Liver (tissue), 9 donors: ENCODE results near the gene VSTM2L. TPM values are rescaled to one million over a fixed set of nuclear protein-coding genes. Genes with fewer than 3 reads are reported as not detected.

Experiments
- DNase-seq: peaks from one replicate; pipeline ENCODE4 v3.0.0-alpha.2; 2017; ENCODE audit warnings: low spot score
- H3K27ac ChIP-seq, 2 donors: one replicate each; pipeline ENCODE4 v1.7.0; 2013; ENCODE audit warnings: inconsistent platforms in 2 of 2, low read length in 2 of 2, control low read depth in 1 of 2, low read depth in 1 of 2, mild to moderate bottlenecking in 1 of 2
- H3K27me3 ChIP-seq, 4 donors: one replicate each; pipeline versions ENCODE4 v1.6.1 to v1.7.0; 2013; ENCODE audit warnings: low read length in 3 of 4, inconsistent platforms in 1 of 4, mild to moderate bottlenecking in 1 of 4, moderate library complexity in 1 of 4; ENCODE audit not compliant: control insufficient read depth in 4 of 4, insufficient read depth in 4 of 4
- H3K36me3 ChIP-seq, 4 donors: one replicate each; pipeline versions ENCODE4 v1.6.1 to v1.7.0; 2013; ENCODE audit warnings: low read length in 3 of 4, mild to moderate bottlenecking in 3 of 4, low read depth in 1 of 4, moderate library complexity in 1 of 4; ENCODE audit not compliant: control insufficient read depth in 4 of 4, insufficient read depth in 3 of 4
- H3K4me1 ChIP-seq, 4 donors: one replicate each; pipeline versions ENCODE4 v1.6.1 to v1.7.0; 2013; ENCODE audit warnings: low read length in 3 of 4, mild to moderate bottlenecking in 3 of 4, moderate library complexity in 1 of 4; ENCODE audit not compliant: control insufficient read depth in 4 of 4, insufficient read depth in 4 of 4
- H3K4me3 ChIP-seq, 3 donors: one replicate each; pipeline versions ENCODE4 v1.6.1 to v1.7.0; 2013; ENCODE audit warnings: low read length in 3 of 3, control low read depth in 1 of 3, low read depth in 1 of 3, mild to moderate bottlenecking in 1 of 3
- H3K9ac ChIP-seq, 2 donors: one replicate each; pipeline ENCODE4 v1.7.0; 2013; ENCODE audit warnings: low read length in 2 of 2, mild to moderate bottlenecking in 2 of 2, moderate library complexity in 2 of 2, control low read depth in 1 of 2, low read depth in 1 of 2
- H3K9me3 ChIP-seq, 4 donors: one replicate each; pipeline versions ENCODE4 v1.6.1 to v1.7.0; 2013; ENCODE audit warnings: low read length in 3 of 4; ENCODE audit not compliant: control insufficient read depth in 4 of 4
- EGR1 ChIP-seq, 2 donors: IDR thresholded peaks; 2 replicates each; pipeline ENCODE4 v1.6.1; 2016 to 2018; ENCODE audit warnings: antibody characterized with exemption in 2 of 2, low read depth in 2 of 2
- FOXA1 ChIP-seq: IDR thresholded peaks from 2 replicates; pipeline ENCODE4 v1.6.1; 2016; ENCODE audit warnings: antibody characterized with exemption
- FOXA2 ChIP-seq: IDR thresholded peaks from 2 replicates; pipeline ENCODE4 v1.6.1; 2016; ENCODE audit warnings: antibody characterized with exemption
- GABPA ChIP-seq, 2 donors: IDR thresholded peaks in 1 of 2; conservative IDR thresholded peaks in 1 of 2; 2 replicates each; pipeline ENCODE4 v1.6.1; 2016; ENCODE audit warnings: antibody characterized with exemption in 2 of 2, mild to moderate bottlenecking in 1 of 2, moderate library complexity in 1 of 2
- HNF4A ChIP-seq, 2 donors: conservative IDR thresholded peaks; 2 replicates each; pipeline ENCODE4 v1.6.1; 2016; ENCODE audit warnings: antibody characterized with exemption in 2 of 2, mild to moderate bottlenecking in 2 of 2
- HNF4G ChIP-seq: IDR thresholded peaks from 2 replicates; pipeline ENCODE4 v1.6.1; 2016; ENCODE audit warnings: antibody characterized with exemption
- JUND ChIP-seq, 2 donors: IDR thresholded peaks; 2 replicates each; pipeline ENCODE4 v1.6.1; 2016; ENCODE audit warnings: antibody characterized with exemption in 2 of 2
- NR2F2 ChIP-seq: IDR thresholded peaks from 2 replicates; pipeline ENCODE4 v1.6.1; 2016; ENCODE audit warnings: antibody characterized with exemption
- RXRA ChIP-seq, 2 donors: IDR thresholded peaks; 2 replicates each; pipeline ENCODE4 v1.6.1; 2017 to 2018; ENCODE audit warnings: antibody characterized with exemption in 2 of 2, mild to moderate bottlenecking in 1 of 2
- SP1 ChIP-seq: IDR thresholded peaks from 2 replicates; pipeline ENCODE4 v1.6.1; 2018; ENCODE audit warnings: antibody characterized with exemption, mild to moderate bottlenecking
- TAF1 ChIP-seq: conservative IDR thresholded peaks from 2 replicates; pipeline ENCODE4 v1.6.1; 2016; ENCODE audit warnings: antibody characterized with exemption, mild to moderate bottlenecking
- YY1 ChIP-seq: IDR thresholded peaks from 2 replicates; pipeline ENCODE4 v1.6.1; 2016; ENCODE audit warnings: antibody characterized with exemption, mild to moderate bottlenecking
- WGBS: extraction: QIAGEN DNeasy Blood & Tissue Kit; methylation state at CpG from one replicate; pipeline ENCODE4 v1.1.7; 2013; 5-methylcytosine and 5-hydroxymethylcytosine counted together
- polyA plus RNA-seq, 2 donors: library from polyadenylated mRNA; stranded (reverse) in 1 of 2; unstranded in 1 of 2; fragments of 200-250 nt in 1 of 2; fragments of >200 nt in 1 of 2; fragmentation: Nextera tagmentation in 1 of 2; extraction: Ambion mirVana in 1 of 2; gene quantifications; one replicate each; pipeline versions ENCODE4 v1.2.1 to v1.2.3, GENCODE V29; 2013 to 2015
- total RNA-seq, 2 donors: library from RNA; depleted of rRNA; stranded (reverse); fragments of >200 nt; gene quantifications; one replicate each; pipeline ENCODE4 v1.2.3, GENCODE V29; 2014
- TF ChIP-seq, protein P1 (sequence below): IDR thresholded peaks from 2 replicates; pipeline ENCODE4 v1.6.1; 2016; ENCODE audit warnings: antibody characterized with exemption
- TF ChIP-seq, protein P2 (sequence below): fragments of 150-350 bp; IDR thresholded peaks from 2 replicates; pipeline ENCODE4 v1.5.1; 2017; ENCODE audit warnings: improper control_type of control experiment, low read depth, low read length; ENCODE audit not compliant: missing input control
- TF ChIP-seq, protein P3 (sequence below): IDR thresholded peaks from 2 replicates; pipeline ENCODE4 v1.6.1; 2016; ENCODE audit warnings: antibody characterized with exemption
- TF ChIP-seq, protein P4 (sequence below): IDR thresholded peaks from 2 replicates; pipeline ENCODE4 v1.6.1; 2016; ENCODE audit warnings: antibody characterized with exemption
- TF ChIP-seq, protein P5 (sequence below): IDR thresholded peaks from 2 replicates; pipeline ENCODE4 v1.6.1; 2016; ENCODE audit warnings: antibody characterized with exemption, mild to moderate bottlenecking
- donor health status: healthy.
- donor health status: healthy.
- donor health status: healthy.
- donor health status: healthy.
- donor health status: healthy.

Gene VSTM2L
- total and polyA plus RNA-seq, 4 donors, result 0.31 to 0.79 (median 0.56) TPM

DNA sequence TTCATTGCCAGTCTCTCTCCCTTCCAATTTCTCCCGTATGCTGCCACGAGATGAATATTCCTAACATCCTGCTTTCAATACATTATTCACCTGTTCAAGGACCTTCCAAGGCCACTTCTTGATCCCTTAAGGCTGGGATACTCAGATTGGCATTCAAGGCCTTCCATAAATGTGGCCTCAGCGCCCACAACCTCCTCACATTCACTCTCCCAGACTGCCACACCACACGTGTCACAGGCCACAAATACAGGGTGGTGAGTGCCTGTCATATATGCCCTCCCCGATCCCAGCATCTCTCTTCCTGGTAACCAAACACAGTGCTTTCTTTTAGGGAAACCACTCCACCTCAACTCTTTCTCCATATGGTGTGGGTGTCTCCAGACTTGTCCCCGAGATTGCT lies 74.9 kb downstream of the VSTM2L start:
- 89% methylated on average over 6 of the region's 6 CpGs for WGBS
- peak; percentile 14 for DNase-seq
- H3K9me3 ChIP-seq, result no peaks in the 10 kb centered on the region
- H3K4me1 ChIP-seq, result no peaks in the 10 kb centered on the region
- H3K4me3 ChIP-seq, result no peak overlapping the region
- no peak for TF ChIP-seq RXRA (IDR thresholded peaks at IDR 0.05)
- TF ChIP-seq YY1, result no peak
- no peak for TF ChIP-seq HNF4G
- TF ChIP-seq, protein P1, sequence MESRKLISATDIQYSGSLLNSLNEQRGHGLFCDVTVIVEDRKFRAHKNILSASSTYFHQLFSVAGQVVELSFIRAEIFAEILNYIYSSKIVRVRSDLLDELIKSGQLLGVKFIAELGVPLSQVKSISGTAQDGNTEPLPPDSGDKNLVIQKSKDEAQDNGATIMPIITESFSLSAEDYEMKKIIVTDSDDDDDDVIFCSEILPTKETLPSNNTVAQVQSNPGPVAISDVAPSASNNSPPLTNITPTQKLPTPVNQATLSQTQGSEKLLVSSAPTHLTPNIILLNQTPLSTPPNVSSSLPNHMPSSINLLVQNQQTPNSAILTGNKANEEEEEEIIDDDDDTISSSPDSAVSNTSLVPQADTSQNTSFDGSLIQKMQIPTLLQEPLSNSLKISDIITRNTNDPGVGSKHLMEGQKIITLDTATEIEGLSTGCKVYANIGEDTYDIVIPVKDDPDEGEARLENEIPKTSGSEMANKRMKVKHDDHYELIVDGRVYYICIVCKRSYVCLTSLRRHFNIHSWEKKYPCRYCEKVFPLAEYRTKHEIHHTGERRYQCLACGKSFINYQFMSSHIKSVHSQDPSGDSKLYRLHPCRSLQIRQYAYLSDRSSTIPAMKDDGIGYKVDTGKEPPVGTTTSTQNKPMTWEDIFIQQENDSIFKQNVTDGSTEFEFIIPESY, result no peak
- no peak for TF ChIP-seq HNF4A (conservative IDR thresholded peaks at IDR 0.05)
- TF ChIP-seq, protein P2, sequence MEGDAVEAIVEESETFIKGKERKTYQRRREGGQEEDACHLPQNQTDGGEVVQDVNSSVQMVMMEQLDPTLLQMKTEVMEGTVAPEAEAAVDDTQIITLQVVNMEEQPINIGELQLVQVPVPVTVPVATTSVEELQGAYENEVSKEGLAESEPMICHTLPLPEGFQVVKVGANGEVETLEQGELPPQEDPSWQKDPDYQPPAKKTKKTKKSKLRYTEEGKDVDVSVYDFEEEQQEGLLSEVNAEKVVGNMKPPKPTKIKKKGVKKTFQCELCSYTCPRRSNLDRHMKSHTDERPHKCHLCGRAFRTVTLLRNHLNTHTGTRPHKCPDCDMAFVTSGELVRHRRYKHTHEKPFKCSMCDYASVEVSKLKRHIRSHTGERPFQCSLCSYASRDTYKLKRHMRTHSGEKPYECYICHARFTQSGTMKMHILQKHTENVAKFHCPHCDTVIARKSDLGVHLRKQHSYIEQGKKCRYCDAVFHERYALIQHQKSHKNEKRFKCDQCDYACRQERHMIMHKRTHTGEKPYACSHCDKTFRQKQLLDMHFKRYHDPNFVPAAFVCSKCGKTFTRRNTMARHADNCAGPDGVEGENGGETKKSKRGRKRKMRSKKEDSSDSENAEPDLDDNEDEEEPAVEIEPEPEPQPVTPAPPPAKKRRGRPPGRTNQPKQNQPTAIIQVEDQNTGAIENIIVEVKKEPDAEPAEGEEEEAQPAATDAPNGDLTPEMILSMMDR, result no peak
- no peak for TF ChIP-seq JUND (IDR thresholded peaks at IDR 0.05)
- TF ChIP-seq, protein P3, sequence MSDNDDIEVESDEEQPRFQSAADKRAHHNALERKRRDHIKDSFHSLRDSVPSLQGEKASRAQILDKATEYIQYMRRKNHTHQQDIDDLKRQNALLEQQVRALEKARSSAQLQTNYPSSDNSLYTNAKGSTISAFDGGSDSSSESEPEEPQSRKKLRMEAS, result no peak
- TF ChIP-seq SP1, result no peak
- H3K36me3 ChIP-seq, result no peaks in the 10 kb centered on the region
- no peak overlapping the region for H3K27ac ChIP-seq
- H3K9ac ChIP-seq, result no peak overlapping the region
- H3K27me3 ChIP-seq, result no peaks in the 10 kb centered on the region

DNA sequence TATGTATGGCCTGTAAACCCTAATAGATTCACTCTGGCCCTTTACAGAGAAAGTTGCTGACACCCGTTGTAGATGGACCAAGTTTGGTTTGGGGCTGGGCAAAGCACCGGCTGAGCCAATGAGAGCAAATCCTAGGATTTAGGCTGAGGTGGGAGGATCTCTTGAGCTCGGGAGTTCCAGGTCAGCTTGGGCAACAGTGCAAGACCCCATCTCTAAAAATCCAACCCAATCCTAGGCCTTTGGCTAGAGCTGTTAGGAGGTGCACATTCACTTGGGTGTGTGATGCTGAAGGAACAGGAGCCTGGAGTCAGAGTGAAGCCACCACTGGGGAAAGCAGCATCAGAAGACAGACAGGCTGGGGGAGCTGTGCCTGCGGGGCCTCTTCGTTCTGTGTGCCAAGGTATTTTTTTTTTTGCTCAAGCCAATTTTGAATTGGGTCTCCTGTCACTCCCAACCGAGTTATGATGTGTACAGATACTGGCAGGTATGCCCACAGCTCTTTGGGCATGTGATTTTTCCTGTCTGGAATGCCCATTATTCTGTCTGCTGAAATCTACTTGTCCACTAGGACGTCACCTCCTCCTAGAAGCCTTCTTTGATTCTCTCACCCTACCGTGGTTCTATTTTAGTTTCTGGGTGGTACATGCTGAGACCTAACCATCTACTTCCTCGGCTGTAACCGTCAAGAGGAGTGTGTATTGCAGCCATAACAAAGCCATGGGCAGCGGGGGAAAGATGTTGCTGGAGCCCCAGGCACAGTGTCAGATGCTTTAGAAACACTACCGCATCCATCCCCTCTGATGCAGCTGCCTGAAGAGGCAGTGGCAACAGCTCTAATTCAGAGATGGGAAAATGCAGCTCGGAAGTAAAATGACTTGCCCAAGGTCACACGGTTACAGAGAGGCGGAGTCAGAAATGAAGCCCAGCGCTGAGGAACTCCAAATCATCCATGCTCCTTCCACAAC lies 76.4 kb downstream of the VSTM2L start:
- H3K9ac ChIP-seq, result no peak overlapping the region
- no peaks in the 10 kb centered on the region for H3K36me3 ChIP-seq
- no peaks in the 10 kb centered on the region for H3K27me3 ChIP-seq
- no peak for DNase-seq
- peaks cover 4 to 9% (median 6%) of the 10 kb centered on the region in 4 donors for H3K4me1 ChIP-seq
- H3K27ac ChIP-seq, result no peak overlapping the region
- H3K4me3 ChIP-seq, result no peak overlapping the region
- 91% methylated on average over 16 of the region's 16 CpGs for WGBS
- no peaks in the 10 kb centered on the region for H3K9me3 ChIP-seq
- TF ChIP-seq, protein P4, sequence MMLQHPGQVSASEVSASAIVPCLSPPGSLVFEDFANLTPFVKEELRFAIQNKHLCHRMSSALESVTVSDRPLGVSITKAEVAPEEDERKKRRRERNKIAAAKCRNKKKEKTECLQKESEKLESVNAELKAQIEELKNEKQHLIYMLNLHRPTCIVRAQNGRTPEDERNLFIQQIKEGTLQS, result no peak
- TF ChIP-seq, protein P2, result no peak
- no peak for TF ChIP-seq SP1
- TF ChIP-seq NR2F2, result no peak
- TF ChIP-seq, protein P5, sequence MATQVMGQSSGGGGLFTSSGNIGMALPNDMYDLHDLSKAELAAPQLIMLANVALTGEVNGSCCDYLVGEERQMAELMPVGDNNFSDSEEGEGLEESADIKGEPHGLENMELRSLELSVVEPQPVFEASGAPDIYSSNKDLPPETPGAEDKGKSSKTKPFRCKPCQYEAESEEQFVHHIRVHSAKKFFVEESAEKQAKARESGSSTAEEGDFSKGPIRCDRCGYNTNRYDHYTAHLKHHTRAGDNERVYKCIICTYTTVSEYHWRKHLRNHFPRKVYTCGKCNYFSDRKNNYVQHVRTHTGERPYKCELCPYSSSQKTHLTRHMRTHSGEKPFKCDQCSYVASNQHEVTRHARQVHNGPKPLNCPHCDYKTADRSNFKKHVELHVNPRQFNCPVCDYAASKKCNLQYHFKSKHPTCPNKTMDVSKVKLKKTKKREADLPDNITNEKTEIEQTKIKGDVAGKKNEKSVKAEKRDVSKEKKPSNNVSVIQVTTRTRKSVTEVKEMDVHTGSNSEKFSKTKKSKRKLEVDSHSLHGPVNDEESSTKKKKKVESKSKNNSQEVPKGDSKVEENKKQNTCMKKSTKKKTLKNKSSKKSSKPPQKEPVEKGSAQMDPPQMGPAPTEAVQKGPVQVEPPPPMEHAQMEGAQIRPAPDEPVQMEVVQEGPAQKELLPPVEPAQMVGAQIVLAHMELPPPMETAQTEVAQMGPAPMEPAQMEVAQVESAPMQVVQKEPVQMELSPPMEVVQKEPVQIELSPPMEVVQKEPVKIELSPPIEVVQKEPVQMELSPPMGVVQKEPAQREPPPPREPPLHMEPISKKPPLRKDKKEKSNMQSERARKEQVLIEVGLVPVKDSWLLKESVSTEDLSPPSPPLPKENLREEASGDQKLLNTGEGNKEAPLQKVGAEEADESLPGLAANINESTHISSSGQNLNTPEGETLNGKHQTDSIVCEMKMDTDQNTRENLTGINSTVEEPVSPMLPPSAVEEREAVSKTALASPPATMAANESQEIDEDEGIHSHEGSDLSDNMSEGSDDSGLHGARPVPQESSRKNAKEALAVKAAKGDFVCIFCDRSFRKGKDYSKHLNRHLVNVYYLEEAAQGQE, result no peak
- TF ChIP-seq, protein P1, result no peak
- no peak for TF ChIP-seq TAF1
- no peak for TF ChIP-seq EGR1 (IDR thresholded peaks at IDR 0.05; ENCODE audit: low read depth in 2 of 2)
- TF ChIP-seq GABPA (IDR thresholded peaks at IDR 0.05 in 1 of 2, conservative IDR thresholded peaks at IDR 0.05 in 1 of 2), result no peak
- TF ChIP-seq HNF4G, result no peak
- TF ChIP-seq FOXA2, result no peak
- no peak for TF ChIP-seq HNF4A (conservative IDR thresholded peaks at IDR 0.05)
- TF ChIP-seq, protein P3, result no peak
- TF ChIP-seq YY1, result no peak
- TF ChIP-seq FOXA1, result no peak
- no peak for TF ChIP-seq JUND (IDR thresholded peaks at IDR 0.05)
